ENCODE measurements around the gene NR6A1.

GRCh38 chr9:124501771-124502320, 269.3 kb downstream of the NR6A1 start:
- TF ChIP-seq TCF7L2 (IDR thresholded peaks at IDR 0.05; ENCODE audit: borderline replicate concordance, low read depth, low read length) (no peak), ZNF707 (tag by site-specific recombination; IDR thresholded peaks at IDR 0.05) (no peak)

Measured in HEK293 (cell line).